HG03060 (cell line): Measurements from ENCODE around the gene LMX1B.
"Not testable (repeated sequence)": the region's sequence is repeated elsewhere in the genome, so short reads cannot be mapped to it uniquely, and the experiment has no call there.

Experiments
- ATAC-seq: cut with Tn5 transposase; IDR thresholded peaks from one replicate; pipeline ENCODE4 v1.9.1; 2021; ENCODE audit warnings: low read depth, moderate number of reproducible peaks; ENCODE audit not compliant: unreplicated experiment

Gene LMX1B

DNA sequence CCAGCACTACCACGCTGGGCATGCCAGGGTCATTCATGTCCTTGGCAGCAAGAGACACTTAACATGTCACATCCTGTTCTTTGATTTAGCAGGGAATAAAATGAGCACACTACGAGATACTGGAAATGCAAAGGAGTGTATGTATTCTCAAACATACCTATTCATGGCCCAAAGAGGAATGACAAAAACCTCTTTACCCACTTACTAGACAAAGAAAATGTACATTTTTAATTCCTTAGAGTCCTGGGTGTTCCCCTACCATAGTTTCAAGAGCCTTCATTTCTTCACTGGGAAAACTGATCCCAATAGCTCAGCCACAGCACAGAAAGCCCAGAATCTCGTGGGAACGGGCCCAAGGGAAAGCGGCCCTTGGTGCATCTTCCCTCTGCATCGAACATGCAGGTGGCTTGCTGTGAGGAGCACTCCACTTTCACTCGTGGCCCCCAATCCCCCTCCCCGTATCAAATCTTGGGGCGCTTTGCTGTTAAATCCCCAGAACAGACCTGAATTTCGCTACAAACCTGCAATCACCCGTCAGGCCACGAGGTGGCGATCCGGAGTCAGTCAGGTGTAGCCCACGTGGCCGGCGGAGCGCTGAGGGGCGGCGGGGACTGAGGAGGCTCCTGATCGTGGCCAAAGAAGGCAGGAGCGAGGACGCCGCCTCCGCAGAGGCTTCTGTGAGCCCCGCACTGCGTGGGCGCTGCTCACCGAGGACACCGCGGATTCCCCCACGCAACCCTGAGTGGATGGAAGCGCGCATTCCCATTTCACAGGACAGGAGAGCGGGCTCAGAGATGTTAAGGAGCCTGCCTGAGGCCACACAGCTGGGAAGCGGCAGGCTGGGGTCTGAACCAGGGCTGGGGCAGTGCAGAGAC is 91.4 kb downstream of the LMX1B start:
- ATAC-seq, result no peak

GRCh38 chr9:126705767-126706697 is 92.3 kb downstream of the LMX1B start:
- no peak for ATAC-seq

DNA sequence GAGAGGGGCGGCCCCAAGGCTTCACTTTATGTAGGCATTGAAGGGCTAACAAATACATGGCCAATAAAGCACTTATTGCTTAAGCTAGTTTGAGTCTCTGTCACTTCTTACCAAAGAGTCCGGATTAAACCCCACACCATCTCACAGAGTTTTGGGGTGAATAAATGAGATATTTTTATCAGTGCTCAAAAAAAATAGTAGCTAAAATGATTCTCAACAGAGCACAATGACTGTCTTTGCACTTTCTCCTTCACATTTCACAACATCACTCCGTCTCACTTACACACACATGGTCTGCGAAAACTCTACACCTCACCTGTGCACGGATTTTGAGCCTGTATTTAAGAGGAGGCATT is 92.9 kb downstream of the LMX1B start:
- no peak for ATAC-seq

GRCh38 chr9:126707083-126707482 is 93.4 kb downstream of the LMX1B start:
- no peak for ATAC-seq

GRCh38 chr9:126707712-126708111 is 94.0 kb downstream of the LMX1B start:
- not testable (repeated sequence) for ATAC-seq

GRCh38 chr9:126708178-126708577 is 94.5 kb downstream of the LMX1B start:
- no peak for ATAC-seq

DNA sequence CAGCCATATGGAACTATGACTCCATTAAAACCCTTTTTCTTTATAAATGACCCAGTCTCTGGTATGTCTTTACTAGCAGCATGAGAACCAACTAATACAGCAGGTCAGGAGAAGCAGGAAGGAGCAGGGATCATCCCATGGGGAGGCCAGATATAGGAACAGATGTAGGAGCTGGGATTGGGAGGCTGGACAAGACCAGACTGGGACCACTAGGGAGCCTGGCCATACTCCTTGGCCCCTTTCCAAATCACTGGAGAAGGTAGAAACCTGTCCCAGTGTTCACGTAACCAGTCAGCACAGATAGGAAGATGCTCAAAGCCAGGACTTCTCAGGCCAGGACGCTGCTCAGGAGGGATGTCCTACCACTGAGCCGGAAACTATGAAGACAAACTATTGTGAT is 95.5 kb downstream of the LMX1B start:
- ATAC-seq, result no peak

DNA sequence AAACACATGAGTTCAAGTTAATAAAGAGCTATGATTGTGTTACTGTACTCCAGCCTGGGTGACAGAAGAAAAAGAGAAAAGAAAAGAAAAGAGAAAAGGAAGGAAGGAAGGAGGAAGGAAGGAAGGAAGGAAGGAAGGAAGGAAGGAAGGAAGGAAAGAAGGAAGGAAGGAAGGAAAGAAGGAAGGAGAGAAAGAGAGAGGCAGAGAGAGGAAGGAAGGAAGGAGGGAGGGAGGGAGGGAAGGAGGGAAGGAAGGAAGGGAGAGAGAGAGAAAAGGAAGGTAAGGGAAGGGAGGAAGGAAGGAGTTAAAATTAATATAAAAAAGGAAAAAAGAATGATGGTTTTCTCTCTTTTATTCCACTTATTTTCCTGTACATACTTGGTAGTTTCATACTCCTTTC is 101.7 kb downstream of the LMX1B start:
- ATAC-seq, result no peak

GRCh38 chr9:126717441-126717840 is 103.7 kb downstream of the LMX1B start:
- not testable (repeated sequence) for ATAC-seq

- no peak for ATAC-seq
Measured at GRCh38 chr9:126719618-126720031, 105.9 kb downstream of the LMX1B start.

GRCh38 chr9:126720036-126720435 is 106.3 kb downstream of the LMX1B start:
- ATAC-seq, result no peak

- ATAC-seq, result no peak
Measured at GRCh38 chr9:126720661-126721563, 107.2 kb downstream of the LMX1B start.

- no peak for ATAC-seq
Measured at GRCh38 chr9:126721564-126721981, 107.8 kb downstream of the LMX1B start.

DNA sequence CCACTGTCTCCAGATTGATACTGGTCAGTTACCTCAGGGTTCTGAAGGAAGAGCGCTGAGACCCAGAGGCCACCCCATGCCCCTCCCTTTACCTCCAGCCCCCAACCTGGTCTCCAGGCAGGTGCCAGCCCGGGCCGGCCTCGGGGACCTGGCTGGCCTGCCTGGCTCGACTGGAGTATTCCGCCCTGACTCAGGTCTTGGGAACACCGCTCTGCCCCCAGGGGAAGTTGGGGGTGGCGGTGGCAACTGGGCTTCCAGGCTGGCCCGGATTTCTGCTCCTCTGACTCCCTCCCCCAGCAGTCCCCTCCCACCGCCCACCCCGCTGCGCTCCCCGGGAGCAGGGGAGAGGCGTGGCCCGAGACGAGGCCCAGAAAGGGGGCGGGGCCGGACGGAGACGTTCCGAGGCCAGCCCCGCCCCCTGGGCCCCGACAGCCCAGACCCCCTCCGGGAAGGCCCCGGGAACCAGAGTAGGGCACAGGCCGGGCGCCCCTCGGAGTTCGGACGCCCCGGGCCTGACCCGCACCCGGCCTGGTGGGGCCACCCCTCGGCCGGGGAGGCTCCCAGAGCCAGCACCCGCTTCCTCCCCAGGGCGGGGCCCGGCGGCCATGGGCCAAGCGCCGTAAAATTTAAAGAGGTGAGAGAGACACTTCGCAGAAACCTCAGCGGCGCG is 108.7 kb downstream of the LMX1B start:
- ATAC-seq, result no peak

- no peak for ATAC-seq
Measured at GRCh38 chr9:126722922-126723806, 109.4 kb downstream of the LMX1B start.

DNA sequence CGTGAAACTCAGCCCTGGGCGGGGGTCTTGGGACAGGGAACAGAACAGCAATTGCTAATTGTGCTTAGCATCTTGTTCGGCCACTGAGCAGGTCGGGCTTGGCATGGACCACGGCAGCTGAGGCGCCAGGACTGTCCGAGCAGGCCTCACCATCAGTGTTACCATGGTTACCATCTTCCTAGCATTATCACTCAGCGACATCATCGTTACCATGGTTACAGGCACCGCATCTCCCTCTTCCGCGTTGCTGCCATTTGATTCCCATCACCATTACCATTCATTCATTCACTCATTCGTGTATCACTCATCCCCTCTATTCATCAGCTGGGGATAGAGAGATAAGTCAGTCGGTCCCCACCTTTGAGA is 110.1 kb downstream of the LMX1B start:
- no peak for ATAC-seq

- ATAC-seq, result no peak
Measured at GRCh38 chr9:126724226-126724625, 110.5 kb downstream of the LMX1B start.

DNA sequence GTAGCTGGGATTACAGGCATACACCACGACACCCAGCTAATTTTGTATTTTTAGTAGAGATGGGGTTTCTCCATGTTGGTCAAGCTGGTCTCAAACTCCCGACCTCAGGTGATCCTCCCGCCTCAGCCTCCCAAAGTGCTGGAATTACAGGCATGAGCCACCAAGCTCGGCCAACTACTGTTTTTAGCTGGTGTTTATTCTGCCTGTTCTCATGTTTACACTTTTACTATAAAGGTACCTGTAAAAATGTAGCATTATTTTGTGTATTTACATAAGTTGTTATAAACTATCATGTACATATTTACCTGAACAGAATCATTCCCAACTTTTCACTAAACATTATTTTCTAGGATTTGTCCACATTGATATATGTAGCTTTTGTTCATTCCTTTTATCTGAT is 111.8 kb downstream of the LMX1B start:
- ATAC-seq, result not testable (repeated sequence)

DNA sequence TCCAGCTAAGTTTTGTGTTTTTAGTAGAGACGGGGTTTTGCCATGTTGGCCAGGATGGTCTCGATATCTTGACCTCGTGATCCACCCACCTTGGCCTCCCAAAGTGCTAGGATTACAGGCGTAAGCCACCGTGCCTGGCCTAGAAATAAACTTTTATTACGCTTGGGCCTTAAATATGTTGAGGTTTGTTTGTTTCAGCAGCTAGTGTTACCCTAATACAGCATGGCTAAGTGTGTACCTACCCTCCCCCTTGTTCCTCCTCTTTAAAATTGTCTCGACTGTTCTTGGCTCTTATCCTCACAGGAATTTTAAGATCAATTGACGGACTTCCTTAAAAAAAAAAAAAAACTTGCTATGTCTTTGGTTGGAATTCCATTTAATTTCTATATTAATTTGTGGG is 114.5 kb downstream of the LMX1B start:
- ATAC-seq, result not testable (repeated sequence)
